HepG2 (cell line): ENCODE data around the gene REPIN1. TPM values are rescaled to one million over a fixed set of nuclear protein-coding genes. Genes with fewer than 3 reads are reported as not detected.

Experiments used
- EZH2 ChIP-seq: conservative IDR thresholded peaks from 2 replicates; pipeline ENCODE4 v1.6.1; 2012; ENCODE audit warnings: mild to moderate bottlenecking, low read depth, low read length, moderate library complexity
- FOSL1 ChIP-seq: sonication (generic); formaldehyde crosslinking; IDR thresholded peaks from 2 replicates; pipeline ENCODE4 v1.9.0; 2021; ENCODE audit warnings: missing genetic modification reagents, borderline replicate concordance
- HMGXB3 ChIP-seq: sonication (generic); formaldehyde crosslinking; IDR thresholded peaks from 2 replicates; pipeline ENCODE4 v1.4.0; 2020; ENCODE audit warnings: missing genetic modification reagents, borderline replicate concordance
- RARA ChIP-seq: IDR thresholded peaks from 2 replicates; pipeline ENCODE4 v1.6.1; 2016; ENCODE audit warnings: missing genetic modification reagents, missing compliant biosample characterization
- SCMH1 ChIP-seq: sonication (generic); formaldehyde crosslinking; IDR thresholded peaks from 2 replicates; pipeline ENCODE4 v1.9.0; 2021; ENCODE audit warnings: missing genetic modification reagents, mild to moderate bottlenecking, borderline replicate concordance
- ZNF337 ChIP-seq: sonication (generic); formaldehyde crosslinking; IDR thresholded peaks from 2 replicates; pipeline ENCODE4 v1.5.1; 2020; ENCODE audit warnings: missing genetic modification reagents, low read depth, mild to moderate bottlenecking, borderline replicate concordance
- ZNF747 ChIP-seq: sonication (generic); formaldehyde crosslinking; IDR thresholded peaks from 2 replicates; pipeline ENCODE4 v1.8.1; 2023; ENCODE audit warnings: missing genetic modification reagents, mild to moderate bottlenecking, borderline replicate concordance
- ZNF768 ChIP-seq: sonication (generic); formaldehyde crosslinking; IDR thresholded peaks from 2 replicates; pipeline ENCODE4 v1.4.0; 2020; ENCODE audit warnings: missing genetic modification reagents
- ZNF775 ChIP-seq: sonication (generic); formaldehyde crosslinking; IDR thresholded peaks from 2 replicates; pipeline ENCODE4 v1.4.0; 2020; ENCODE audit warnings: missing genetic modification reagents, mild to moderate bottlenecking, moderate library complexity, borderline replicate concordance
- polyA plus RNA-seq, 8 experiments: library from polyadenylated mRNA; depleted of rRNA in 3 of 8; stranded (reverse) in 7 of 8; unstranded in 1 of 8; fragments of >200 nt; fragmentation: Illumina TruSeq in 4 of 8; extraction: Trizol in 4 of 8; gene quantifications; 2 replicates each; pipeline versions ENCODE4 v1.2.1 to v1.2.3, GENCODE V29; 2011 to 2016; ENCODE audit warnings: low read depth in 4 of 8, missing spikeins in 1 of 8, mixed read lengths in 1 of 8; ENCODE audit not compliant: insufficient read depth in 1 of 8
- total RNA-seq, 5 experiments: library from RNA; depleted of rRNA; stranded (reverse); fragments of >200 nt; fragmentation: Illumina TruSeq; extraction: Trizol; gene quantifications; 2 replicates each; pipeline ENCODE4 v1.2.3, GENCODE V29; 2016; ENCODE audit warnings: low read depth in 1 of 5
- TF ChIP-seq, protein P1 (sequence below): sonication (generic); formaldehyde crosslinking; IDR thresholded peaks from 2 replicates; pipeline ENCODE4 v1.4.0; 2020; ENCODE audit warnings: missing genetic modification reagents, low read depth, mild to moderate bottlenecking, borderline replicate concordance
- TF ChIP-seq, protein P2 (sequence below): conservative IDR thresholded peaks from 2 replicates; pipeline ENCODE4 v1.6.1; 2018; ENCODE audit warnings: missing genetic modification reagents

The REPIN1 gene
- total and polyA plus RNA-seq, 2 of the 13 experiments (the other 11 are each of a cell fraction or from before 2014, with no cell fraction given) = 69.9 to 108 TPM

DNA sequence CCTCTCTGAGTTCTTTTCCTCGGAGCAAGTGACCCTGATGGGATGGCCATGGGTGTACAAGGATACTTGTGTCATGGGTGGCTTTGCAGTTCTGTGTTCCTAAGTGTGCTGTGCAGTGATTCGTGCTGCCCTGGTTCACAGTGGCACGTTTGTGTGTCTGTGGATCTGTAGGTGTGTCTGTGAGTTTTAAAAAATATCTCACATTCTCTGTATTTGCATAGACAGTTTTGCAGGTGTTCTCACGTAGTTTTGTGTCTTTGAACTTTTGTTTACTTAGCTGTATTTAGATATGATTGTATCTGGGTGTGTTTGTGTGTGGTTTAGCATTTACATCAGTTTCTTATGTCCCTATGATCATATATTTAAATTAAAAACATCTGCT, 14.2 kb downstream of the REPIN1 start (continued):
- TF ChIP-seq HMGXB3 = no peak
- no peak for TF ChIP-seq SCMH1 (CRISPR knock-in tag)
- TF ChIP-seq, protein P1, sequence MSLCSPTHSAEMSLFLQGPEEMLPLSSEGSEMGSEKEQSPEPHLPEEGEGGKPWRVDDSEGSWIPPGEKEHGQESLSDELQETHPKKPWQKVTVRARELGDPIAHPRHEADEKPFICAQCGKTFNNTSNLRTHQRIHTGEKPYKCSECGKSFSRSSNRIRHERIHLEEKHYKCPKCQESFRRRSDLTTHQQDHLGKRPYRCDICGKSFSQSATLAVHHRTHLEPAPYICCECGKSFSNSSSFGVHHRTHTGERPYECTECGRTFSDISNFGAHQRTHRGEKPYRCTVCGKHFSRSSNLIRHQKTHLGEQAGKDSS (CRISPR knock-in tag) = no peak
- no peak for TF ChIP-seq EZH2
- TF ChIP-seq ZNF775 (CRISPR knock-in tag) = no peak
- TF ChIP-seq FOSL1 = no peak
- TF ChIP-seq, protein P2, sequence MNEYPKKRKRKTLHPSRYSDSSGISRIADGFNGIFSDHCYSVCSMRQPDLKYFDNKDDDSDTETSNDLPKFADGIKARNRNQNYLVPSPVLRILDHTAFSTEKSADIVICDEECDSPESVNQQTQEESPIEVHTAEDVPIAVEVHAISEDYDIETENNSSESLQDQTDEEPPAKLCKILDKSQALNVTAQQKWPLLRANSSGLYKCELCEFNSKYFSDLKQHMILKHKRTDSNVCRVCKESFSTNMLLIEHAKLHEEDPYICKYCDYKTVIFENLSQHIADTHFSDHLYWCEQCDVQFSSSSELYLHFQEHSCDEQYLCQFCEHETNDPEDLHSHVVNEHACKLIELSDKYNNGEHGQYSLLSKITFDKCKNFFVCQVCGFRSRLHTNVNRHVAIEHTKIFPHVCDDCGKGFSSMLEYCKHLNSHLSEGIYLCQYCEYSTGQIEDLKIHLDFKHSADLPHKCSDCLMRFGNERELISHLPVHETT (CRISPR knock-in tag) = no peak
- 0 out of 2 replicates have a peak, but pooled peaks have one; percentile 20 for TF ChIP-seq RARA (CRISPR knock-in tag)
- TF ChIP-seq ZNF768 = no peak
- no peak for TF ChIP-seq ZNF337 (CRISPR knock-in tag)
- no peak for TF ChIP-seq ZNF747 (CRISPR knock-in tag)
- TF ChIP-seq, all 625 proteins: peak for 13
